Astrocyte (in vitro differentiated cells and primary cell): ENCODE results near the gene ZBTB7C. TPM values are rescaled to one million over a fixed set of nuclear protein-coding genes. Genes with fewer than 3 reads are reported as not detected.

Experiments used
- DNase-seq: peaks from one replicate; pipeline ENCODE4 v3.0.0-alpha.2; 2010; ENCODE audit warnings: low read depth
- FAIRE-seq: peaks from 2 replicates; lab custom pipeline; 2011; peaks lifted over from hg19 to GRCh38; lab: Jason Lieb, UNC
- H2AFZ ChIP-seq: 2 replicates; pipeline ENCODE4 v1.6.0; 2012; ENCODE audit warnings: low read depth, low read length, inconsistent platforms
- H3K27ac ChIP-seq: 2 replicates; pipeline ENCODE4 v1.5.1; 2011; ENCODE audit warnings: low read depth, low read length, inconsistent platforms
- H3K27me3 ChIP-seq: 2 replicates; pipeline ENCODE4 v1.6.0; 2011; ENCODE audit warnings: low read length, inconsistent platforms; ENCODE audit not compliant: insufficient read depth
- H3K36me3 ChIP-seq: 2 replicates; pipeline ENCODE4 v1.5.1; 2011; ENCODE audit warnings: low read length, inconsistent platforms; ENCODE audit not compliant: insufficient read depth
- H3K4me1 ChIP-seq: 2 replicates; pipeline ENCODE4 v1.5.1; 2011; ENCODE audit warnings: low read length, inconsistent platforms; ENCODE audit not compliant: insufficient read depth
- H3K4me2 ChIP-seq: 2 replicates; pipeline ENCODE4 v1.6.0; 2012; ENCODE audit warnings: low read length, inconsistent platforms
- H3K4me3 ChIP-seq: 2 replicates; pipeline ENCODE4 v1.5.1; 2011; ENCODE audit warnings: low read depth, mild to moderate bottlenecking, low read length, inconsistent platforms; ENCODE audit not compliant: insufficient read depth
- H3K79me2 ChIP-seq: 2 replicates; pipeline ENCODE4 v1.6.0; 2012; ENCODE audit warnings: mild to moderate bottlenecking, low read length, inconsistent platforms; ENCODE audit not compliant: insufficient read depth
- H3K9ac ChIP-seq: 2 replicates; pipeline ENCODE4 v1.6.0; 2012; ENCODE audit warnings: mild to moderate bottlenecking, low read length, inconsistent platforms
- H3K9me3 ChIP-seq: 2 replicates; pipeline ENCODE4 v1.5.1; 2012; ENCODE audit warnings: low read depth, mild to moderate bottlenecking, low read length, inconsistent platforms; ENCODE audit not compliant: insufficient read depth
- H4K20me1 ChIP-seq: 2 replicates; pipeline ENCODE4 v1.6.0; 2012; ENCODE audit warnings: low read length, inconsistent platforms; ENCODE audit not compliant: insufficient read depth
- H3K27ac Mint-ChIP-seq: one replicate; pipeline ENCODE4 v1.8.0; 2021; ENCODE audit warnings: mild to moderate bottlenecking, mixed read lengths; ENCODE audit not compliant: unreplicated experiment
- H3K27me3 Mint-ChIP-seq: one replicate; pipeline ENCODE4 v1.8.0; 2021; ENCODE audit warnings: low read depth, mixed read lengths; ENCODE audit not compliant: unreplicated experiment
- H3K36me3 Mint-ChIP-seq: one replicate; pipeline ENCODE4 v1.8.0; 2021; ENCODE audit warnings: low read depth, mixed read lengths; ENCODE audit not compliant: unreplicated experiment
- H3K4me1 Mint-ChIP-seq: one replicate; pipeline ENCODE4 v1.8.0; 2021; ENCODE audit warnings: low read depth, mixed read lengths; ENCODE audit not compliant: unreplicated experiment
- H3K4me3 Mint-ChIP-seq: one replicate; pipeline ENCODE4 v1.8.0; 2021; ENCODE audit warnings: mild to moderate bottlenecking, moderate library complexity, mixed read lengths; ENCODE audit not compliant: unreplicated experiment
- H3K9me3 Mint-ChIP-seq: one replicate; pipeline ENCODE4 v1.8.0; 2021; ENCODE audit warnings: mild to moderate bottlenecking, mixed read lengths; ENCODE audit not compliant: unreplicated experiment
- EZH2 ChIP-seq: IDR thresholded peaks from 2 replicates; pipeline ENCODE4 v1.6.1; 2012; ENCODE audit warnings: mild to moderate bottlenecking, low read length, inconsistent platforms; ENCODE audit not compliant: insufficient read depth
- total RNA-seq: library from RNA; stranded (reverse); gene quantifications from 2 replicates; pipeline ENCODE4 v1.2.1, GENCODE V29; 2021
- TF ChIP-seq, protein P1 (sequence below): IDR thresholded peaks from 2 replicates; pipeline ENCODE4 v1.5.1; 2011; ENCODE audit warnings: low read depth, mild to moderate bottlenecking, inconsistent platforms, low read length, moderate library complexity; ENCODE audit not compliant: insufficient read depth

ZBTB7C gene
- total RNA-seq, 1 donor from 2014 or later = 1.0 TPM

- H2AFZ ChIP-seq = no peak overlapping the region
- peaks cover 4% of the 10 kb centered on the region for H3K36me3 Mint-ChIP-seq
- no peak overlapping the region for H3K4me3 Mint-ChIP-seq
- H3K9ac ChIP-seq = no peak overlapping the region
- H3K4me3 ChIP-seq = no peak overlapping the region
- no peaks in the 10 kb centered on the region for H3K27me3 ChIP-seq
- TF ChIP-seq EZH2 = no peak
- TF ChIP-seq, protein P1, sequence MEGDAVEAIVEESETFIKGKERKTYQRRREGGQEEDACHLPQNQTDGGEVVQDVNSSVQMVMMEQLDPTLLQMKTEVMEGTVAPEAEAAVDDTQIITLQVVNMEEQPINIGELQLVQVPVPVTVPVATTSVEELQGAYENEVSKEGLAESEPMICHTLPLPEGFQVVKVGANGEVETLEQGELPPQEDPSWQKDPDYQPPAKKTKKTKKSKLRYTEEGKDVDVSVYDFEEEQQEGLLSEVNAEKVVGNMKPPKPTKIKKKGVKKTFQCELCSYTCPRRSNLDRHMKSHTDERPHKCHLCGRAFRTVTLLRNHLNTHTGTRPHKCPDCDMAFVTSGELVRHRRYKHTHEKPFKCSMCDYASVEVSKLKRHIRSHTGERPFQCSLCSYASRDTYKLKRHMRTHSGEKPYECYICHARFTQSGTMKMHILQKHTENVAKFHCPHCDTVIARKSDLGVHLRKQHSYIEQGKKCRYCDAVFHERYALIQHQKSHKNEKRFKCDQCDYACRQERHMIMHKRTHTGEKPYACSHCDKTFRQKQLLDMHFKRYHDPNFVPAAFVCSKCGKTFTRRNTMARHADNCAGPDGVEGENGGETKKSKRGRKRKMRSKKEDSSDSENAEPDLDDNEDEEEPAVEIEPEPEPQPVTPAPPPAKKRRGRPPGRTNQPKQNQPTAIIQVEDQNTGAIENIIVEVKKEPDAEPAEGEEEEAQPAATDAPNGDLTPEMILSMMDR = no peak
- H3K9me3 Mint-ChIP-seq = peaks cover 11% of the 10 kb centered on the region
- H3K79me2 ChIP-seq = no peaks in the 10 kb centered on the region
- H3K4me1 ChIP-seq = no peaks in the 10 kb centered on the region
- peaks cover 2% of the 10 kb centered on the region for H3K9me3 ChIP-seq
- DNase-seq (no peak), FAIRE-seq (no peak)
- H3K27me3 Mint-ChIP-seq = peaks cover 47% of the 10 kb centered on the region
- H3K36me3 ChIP-seq = no peaks in the 10 kb centered on the region
- H3K27ac Mint-ChIP-seq = no peak overlapping the region
- no peak overlapping the region for H3K27ac ChIP-seq
- H3K4me1 Mint-ChIP-seq = peaks cover 10% of the 10 kb centered on the region
- no peak overlapping the region for H3K4me2 ChIP-seq
- H4K20me1 ChIP-seq = no peaks in the 10 kb centered on the region
Measured at GRCh38 chr18:48040457-48041110, 368.6 kb downstream of the ZBTB7C start.

DNA sequence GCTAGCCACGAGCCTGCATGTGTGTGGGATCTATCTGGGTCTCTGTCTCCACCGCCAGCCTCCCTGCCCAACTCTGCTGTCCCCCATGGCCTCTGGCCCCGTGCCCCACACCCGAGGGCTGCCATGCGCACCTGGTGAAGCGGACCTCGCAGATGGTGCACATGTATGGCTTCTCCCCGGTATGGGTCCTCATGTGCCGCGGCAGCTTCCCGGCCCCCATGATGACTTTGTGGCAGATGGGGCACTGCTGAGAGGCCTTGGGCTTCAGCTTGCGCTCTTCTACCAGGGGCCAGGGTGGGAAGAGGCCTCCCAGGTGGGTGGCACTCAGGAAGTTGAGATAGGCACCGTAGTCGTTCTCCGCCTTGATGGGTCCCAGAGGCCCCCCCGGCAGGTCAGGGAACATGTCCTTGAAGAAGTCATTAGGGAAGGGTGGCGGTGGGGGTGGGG, 369.4 kb downstream of the ZBTB7C start:
- Histone ChIP-seq H3K79me2 (no peaks in the 10 kb centered on the region), H3K4me1 (no peaks in the 10 kb centered on the region), H3K9ac (no peak overlapping the region), H4K20me1 (no peaks in the 10 kb centered on the region), H3K4me2 (no peak overlapping the region), H3K4me3 (no peak overlapping the region), H3K36me3 (no peaks in the 10 kb centered on the region), H2AFZ (no peak overlapping the region), H3K27me3 (no peaks in the 10 kb centered on the region), H3K9me3 (no peaks in the 10 kb centered on the region), H3K27ac (no peak overlapping the region)
- FAIRE-seq (no peak), DNase-seq (no peak)
- TF ChIP-seq EZH2 = no peak
- TF ChIP-seq, protein P1 = no peak
- Mint-ChIP-seq H3K27me3 (peaks cover 46% of the 10 kb centered on the region), H3K4me1 (peaks cover 11% of the 10 kb centered on the region), H3K36me3 (peaks cover 4% of the 10 kb centered on the region), H3K9me3 (peaks cover 7% of the 10 kb centered on the region), H3K27ac (no peak overlapping the region), H3K4me3 (no peak overlapping the region)

DNA sequence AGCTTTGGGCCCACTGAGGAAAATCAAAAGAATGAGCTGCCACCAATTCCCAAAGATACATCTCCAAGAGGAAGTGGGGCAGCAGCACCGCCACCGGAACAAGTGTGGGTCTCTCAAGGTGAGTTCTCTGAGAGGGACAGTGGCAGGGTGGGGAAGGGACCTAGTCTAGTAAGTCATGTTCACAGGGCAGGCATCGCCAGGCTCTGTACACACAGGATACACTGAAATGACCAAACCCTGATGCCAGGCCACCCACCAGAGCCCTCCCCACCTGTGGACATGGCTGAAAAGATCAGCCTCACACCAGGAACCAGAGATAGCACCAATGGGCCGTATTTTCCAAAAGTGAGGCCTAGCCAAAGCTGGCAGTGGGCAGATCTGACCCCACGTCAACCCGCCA, 370.5 kb downstream of the ZBTB7C start:
- no peak for FAIRE-seq
- TF ChIP-seq EZH2 = no peak
- TF ChIP-seq, protein P1 = no peak
- DNase-seq = no peak

More for the DNA sequence above, 370.5 kb downstream of the ZBTB7C start:
- no peak overlapping the region for H3K27ac Mint-ChIP-seq
- H3K36me3 Mint-ChIP-seq = peaks cover 4% of the 10 kb centered on the region
- H3K9me3 Mint-ChIP-seq = peaks cover 5% of the 10 kb centered on the region
- H3K36me3 ChIP-seq = no peaks in the 10 kb centered on the region
- H3K27me3 ChIP-seq = no peaks in the 10 kb centered on the region
- no peak overlapping the region for H3K27ac ChIP-seq
- H3K4me1 Mint-ChIP-seq = peaks cover 18% of the 10 kb centered on the region
- no peak overlapping the region for H3K4me2 ChIP-seq
- no peaks in the 10 kb centered on the region for H3K9me3 ChIP-seq
- no peak overlapping the region for H3K4me3 ChIP-seq
- H3K27me3 Mint-ChIP-seq = peaks cover 49% of the 10 kb centered on the region
- no peaks in the 10 kb centered on the region for H4K20me1 ChIP-seq
- no peak overlapping the region for H3K4me3 Mint-ChIP-seq
- H2AFZ ChIP-seq = no peak overlapping the region
- peaks cover 6% of the 10 kb centered on the region for H3K4me1 ChIP-seq
- H3K9ac ChIP-seq = no peak overlapping the region
- no peaks in the 10 kb centered on the region for H3K79me2 ChIP-seq
